DMS153 treated with DMSO at 0.1 percent for 48 hours (cell line): ENCODE data around the gene PROS1.
"Not testable (repeated sequence)": the region's sequence is repeated elsewhere in the genome, so short reads cannot be mapped to it uniquely, and the experiment has no call there.

ENCODE experiments used
- DNase-seq: peaks from one replicate; lab custom pipeline; 2025; ENCODE audit not compliant: unreplicated experiment; lab: John Stamatoyannopoulos, UW

The PROS1 gene

DNA sequence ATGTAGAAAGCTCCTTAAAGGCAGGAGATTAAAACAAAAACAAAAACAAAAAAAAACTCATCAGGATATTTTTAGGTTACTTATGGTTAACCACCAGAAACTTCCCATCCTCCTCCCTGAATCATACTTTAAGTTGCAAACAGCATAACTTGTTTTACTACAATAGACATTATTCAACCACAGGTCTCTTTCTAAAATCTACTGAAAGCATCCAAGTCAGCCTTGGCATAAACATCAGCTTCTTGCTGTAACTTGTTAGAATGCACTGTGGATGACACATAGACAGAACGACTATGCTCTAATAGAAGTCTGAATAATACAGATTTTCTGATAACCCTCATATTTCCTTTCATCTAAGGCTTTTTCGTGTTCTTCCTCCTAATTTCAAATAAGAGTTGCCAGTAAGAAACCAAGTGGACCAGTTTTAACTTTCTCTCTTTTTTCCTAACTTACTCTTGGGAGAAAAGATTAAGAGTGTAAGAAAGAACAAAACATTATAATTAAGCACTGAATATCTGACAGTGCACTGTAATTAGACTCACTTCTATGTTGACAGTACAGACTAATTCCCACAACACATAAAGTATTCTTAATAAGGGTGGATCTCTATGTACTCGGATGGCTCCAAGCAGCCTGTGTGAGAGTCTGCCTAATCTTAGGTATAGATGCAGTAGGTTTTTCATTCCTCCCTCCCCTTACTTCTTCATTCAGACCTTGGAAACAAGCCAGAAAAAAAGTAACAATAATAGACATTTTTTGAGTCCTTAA is 95.3 kb downstream of the PROS1 start:
- DNase-seq = not testable (repeated sequence)

DNA sequence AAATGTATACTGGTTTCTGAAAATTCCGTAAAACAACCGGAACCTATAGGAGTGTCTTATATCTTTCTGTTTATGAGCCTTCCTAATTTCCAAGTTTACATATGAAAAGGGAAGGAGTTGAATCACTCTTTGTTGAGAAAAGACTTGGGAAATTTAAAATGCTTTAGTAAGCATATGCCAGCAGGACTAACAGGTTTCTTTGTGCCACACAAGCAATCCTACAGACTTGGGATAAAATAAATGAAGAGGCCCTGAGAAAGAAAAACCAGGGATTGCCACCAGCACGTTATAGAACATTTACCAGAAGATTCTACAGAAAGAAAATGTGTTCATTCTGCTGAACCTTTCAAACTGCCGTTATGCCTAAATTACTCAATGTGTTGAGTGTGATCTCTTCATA is 96.3 kb downstream of the PROS1 start:
- DNase-seq = not testable (repeated sequence)

DNA sequence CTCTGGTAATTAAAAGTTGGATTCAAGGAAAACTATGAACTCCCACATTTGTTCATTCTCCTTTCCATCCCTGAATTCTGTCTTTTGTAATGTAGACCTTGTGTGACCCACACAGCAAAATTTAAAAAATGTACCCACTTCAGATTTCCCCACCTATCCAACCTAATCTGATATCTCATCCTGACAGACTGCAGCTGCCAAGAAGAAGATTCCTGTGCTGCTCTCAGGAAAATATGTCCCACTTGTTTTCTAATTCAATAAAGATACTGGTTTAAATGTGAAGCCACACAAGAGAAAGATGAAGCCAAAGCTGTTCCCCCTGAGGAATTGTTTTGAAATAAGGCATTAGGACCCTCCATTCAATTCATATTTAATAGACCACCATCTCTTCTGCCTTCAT is 100.3 kb downstream of the PROS1 start:
- not testable (repeated sequence) for DNase-seq

DNA sequence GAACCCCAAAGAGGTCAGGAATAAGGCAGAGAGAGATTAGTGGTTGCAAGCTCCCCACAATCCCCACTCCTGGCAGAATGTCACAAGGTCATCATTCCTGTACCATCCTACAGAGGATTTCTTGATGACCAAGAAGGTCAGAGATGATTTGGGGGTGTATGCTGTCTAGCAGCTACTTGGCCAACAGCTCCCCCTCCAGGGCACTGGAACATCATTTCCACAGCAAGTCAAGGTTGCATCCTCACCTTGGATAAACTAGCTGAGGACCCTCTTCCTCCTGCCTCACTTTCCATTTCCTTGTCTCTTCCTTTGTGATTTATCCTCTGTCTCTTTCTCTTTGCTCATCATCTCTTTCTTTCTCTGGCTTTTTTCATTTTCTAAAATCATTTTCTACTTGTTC is 106.3 kb downstream of the PROS1 start:
- DNase-seq = no peak

DNA sequence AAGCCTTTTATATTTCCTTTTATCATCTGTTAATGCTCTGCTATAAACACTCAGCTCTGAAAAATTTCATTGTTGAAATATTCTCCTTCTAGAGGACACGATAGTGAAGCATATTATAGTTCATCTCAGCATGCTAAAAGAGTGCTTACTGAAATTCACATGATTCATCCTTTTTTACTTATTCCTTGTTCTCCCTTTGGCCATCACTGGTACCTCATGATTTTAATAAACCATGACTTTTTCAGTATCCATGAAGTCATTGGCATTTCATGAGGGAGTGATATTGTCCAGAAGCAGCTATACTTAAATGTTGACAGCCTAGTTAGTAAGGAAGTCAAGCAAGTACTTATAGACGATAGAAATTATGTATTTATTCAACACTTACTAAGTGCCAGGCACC is 112.7 kb downstream of the PROS1 start:
- no peak for DNase-seq

DNA sequence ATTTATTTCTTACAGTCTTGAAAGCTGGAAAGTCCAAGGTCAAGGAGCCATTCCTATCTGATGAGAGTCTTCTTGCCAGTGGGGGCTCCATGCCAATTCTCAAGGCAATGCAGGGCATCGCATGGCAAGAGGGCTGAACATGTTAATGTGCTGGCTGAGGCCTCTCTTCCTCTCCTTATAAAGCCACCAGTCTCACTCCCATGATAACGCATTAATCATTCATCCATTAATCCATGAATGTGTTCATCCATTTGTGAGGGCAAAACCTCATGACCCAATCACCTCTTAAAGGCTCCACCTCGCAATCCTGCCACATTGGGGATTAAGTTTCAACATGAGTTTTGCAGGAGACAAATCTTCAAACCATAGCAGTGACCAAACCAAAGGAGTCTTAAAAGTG is 118.3 kb downstream of the PROS1 start:
- no peak for DNase-seq

DNA sequence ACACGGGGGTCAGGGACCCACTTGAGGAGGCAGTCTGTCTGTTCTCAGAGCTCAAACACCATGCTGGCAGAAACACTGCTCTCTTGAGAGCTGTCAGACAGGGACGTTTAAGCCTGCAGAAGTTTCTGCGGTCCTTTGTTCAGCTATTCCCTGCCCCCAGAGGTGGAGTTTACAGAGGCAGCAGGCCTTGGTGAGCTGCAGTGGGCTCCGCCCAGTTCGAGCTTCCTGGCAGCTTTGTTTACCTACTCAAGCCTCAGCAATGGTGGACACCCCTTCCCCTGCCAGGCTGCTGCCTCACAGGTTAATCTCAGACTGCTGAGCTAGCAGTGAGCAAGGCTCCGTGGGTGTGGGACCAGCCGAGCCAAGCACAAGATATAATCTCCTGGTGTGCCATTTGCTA is 121.5 kb downstream of the PROS1 start:
- not testable (repeated sequence) for DNase-seq

DNA sequence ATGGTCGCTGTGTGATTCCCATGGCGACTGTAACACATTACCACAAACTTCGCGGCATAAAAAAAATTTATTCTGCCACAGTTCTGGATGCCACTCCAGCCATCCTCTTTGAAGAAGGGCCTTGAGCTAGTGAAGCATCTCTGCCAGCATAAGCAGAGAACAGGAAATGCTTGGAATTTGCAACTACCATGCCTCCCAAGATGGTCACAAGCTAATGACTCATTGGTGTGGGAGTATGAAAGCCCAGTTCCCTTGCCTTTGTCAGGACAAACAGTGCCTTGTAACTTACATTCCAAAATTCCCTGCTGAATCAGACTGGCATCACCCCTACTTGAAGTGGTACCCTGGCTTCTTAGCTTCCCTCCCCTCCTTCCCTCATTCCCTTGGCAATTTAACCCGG is 129.7 kb downstream of the PROS1 start:
- DNase-seq = no peak

DNA sequence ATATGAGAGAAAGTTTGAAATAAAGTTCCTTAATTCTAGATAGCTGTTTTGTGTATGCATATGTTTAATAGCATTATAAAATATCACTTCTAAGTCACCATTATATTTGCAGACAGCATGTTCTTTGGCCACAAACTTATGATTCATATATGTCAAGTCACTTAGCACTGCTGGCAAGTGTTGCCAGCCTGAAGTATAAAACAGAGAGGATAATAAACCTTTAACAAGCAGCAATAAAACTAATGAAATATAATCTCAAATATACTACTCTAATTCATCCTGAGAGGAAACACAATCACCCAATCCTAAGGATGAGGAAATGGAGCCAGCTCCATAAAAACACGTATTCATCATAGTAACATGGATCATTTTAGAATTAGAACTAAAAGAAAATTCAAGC is 134.5 kb downstream of the PROS1 start:
- not testable (repeated sequence) for DNase-seq
